OCI-LY7 (cell line): ENCODE results near the gene TMEM250. TPM values are rescaled to one million over a fixed set of nuclear protein-coding genes. Genes with fewer than 3 reads are reported as not detected.

ENCODE experiments used
- Bru-seq: library from RNA; stranded (reverse); fragments of 400-500 nt; gene quantifications from one replicate; lab custom pipeline; 2021; lab: Mats Ljungman, UMichigan
- BruChase-seq, 2 experiments: library from RNA; stranded (reverse); fragments of 400-500 nt; gene quantifications; one replicate each; lab custom pipeline; 2021; lab: Mats Ljungman, UMichigan
- BruUV-seq: library from RNA; stranded (reverse); fragments of 400-500 nt; replicated peaks from 2 replicates; lab custom pipeline; 2021; lab: Mats Ljungman, UMichigan
- CTCF ChIA-PET: fragments of 300-600 bp; sonication (Branson Sonifier 250); formaldehyde crosslinking; loops from one replicate; lab custom pipeline; 2022; ENCODE audit warnings: antibody characterized with exemption; ENCODE audit not compliant: unreplicated experiment; lab: Charles Lee
- POLR2A ChIA-PET: fragments of 300-600 bp; sonication (Branson Sonifier 250); formaldehyde crosslinking; loops from one replicate; lab custom pipeline; 2022; ENCODE audit warnings: antibody characterized with exemption; lab: Charles Lee
- DNase-seq: peaks from one replicate; pipeline ENCODE4 v3.0.0-alpha.2; 2015; ENCODE audit warnings: low spot score
- H2AFZ ChIP-seq: fragments of 200-600 bp; sonication (generic), shearing (Covaris generic); 2 replicates; pipeline ENCODE4 v1.6.1; 2014; ENCODE audit warnings: mild to moderate bottlenecking, antibody characterized with exemption, low read length, moderate library complexity
- H3K27ac ChIP-seq: fragments of 200-600 bp; sonication (generic); 2 replicates; pipeline ENCODE4 v1.5.1; 2014; ENCODE audit warnings: mixed run types, low read depth, mild to moderate bottlenecking, moderate library complexity, low read length, inconsistent platforms; ENCODE audit not compliant: poor library complexity, severe bottlenecking
- H3K36me3 ChIP-seq: fragments of 200-600 bp; sonication (generic); 2 replicates; pipeline ENCODE4 v1.6.1; 2014; ENCODE audit warnings: mild to moderate bottlenecking, antibody characterized with exemption, low read length, moderate library complexity, mixed read lengths; ENCODE audit not compliant: insufficient read depth
- H3K4me1 ChIP-seq: fragments of 200-600 bp; sonication (generic); 2 replicates; pipeline ENCODE4 v1.5.1; 2014; ENCODE audit warnings: mild to moderate bottlenecking, low read length; ENCODE audit not compliant: insufficient read depth, poor library complexity, severe bottlenecking
- H3K4me2 ChIP-seq: fragments of 200-600 bp; sonication (generic); 2 replicates; pipeline ENCODE4 v1.6.1; 2014; ENCODE audit warnings: mild to moderate bottlenecking, low read length
- H3K4me3 ChIP-seq: fragments of 200-600 bp; sonication (generic); 2 replicates; pipeline ENCODE4 v1.5.1; 2014; ENCODE audit warnings: mild to moderate bottlenecking, low read depth, low read length; ENCODE audit not compliant: poor library complexity, severe bottlenecking
- H3K79me2 ChIP-seq: fragments of 200-600 bp; sonication (generic); 2 replicates; pipeline ENCODE4 v1.6.1; 2016; ENCODE audit warnings: low read depth, mild to moderate bottlenecking, low read length, moderate library complexity, mixed read lengths; ENCODE audit not compliant: insufficient read depth
- H3K9me2 ChIP-seq: fragments of 200-600 bp; sonication (generic); 2 replicates; pipeline ENCODE4 v1.6.1; 2016; ENCODE audit warnings: mild to moderate bottlenecking, low read length, mixed read lengths; ENCODE audit not compliant: insufficient read depth
- H3K9me3 ChIP-seq: fragments of 200-600 bp; sonication (generic); 2 replicates; pipeline ENCODE4 v1.6.1; 2014; ENCODE audit warnings: mild to moderate bottlenecking, mixed run types, low read length, mixed read lengths
- H4K20me1 ChIP-seq: fragments of 200-600 bp; sonication (generic); 2 replicates; pipeline ENCODE4 v1.6.1; 2014; ENCODE audit warnings: mild to moderate bottlenecking, antibody characterized with exemption, low read length, moderate library complexity, mixed read lengths; ENCODE audit not compliant: insufficient read depth
- EZH2phosphoT487 ChIP-seq: fragments of 200-600 bp; sonication (generic); IDR thresholded peaks from 2 replicates; pipeline ENCODE4 v1.6.1; 2018; ENCODE audit warnings: low read depth, borderline replicate concordance, mild to moderate bottlenecking, mixed run types, antibody characterized with exemption, low read length, moderate library complexity, mixed read lengths
- intact Hi-C: fragments of 100-400 bp; cut with micrococcal nuclease; formaldehyde crosslinking; loops from one replicate; pipeline ENCODE4 v1.10.0; 2022; ENCODE audit not compliant: unreplicated experiment
- long read RNA-seq: library from polyadenylated mRNA; stranded (forward); transcript quantifications from one replicate; pipeline ENCODE4 v2.0.0, GENCODE V29; 2022
- total RNA-seq, 2 experiments: library from RNA; depleted of rRNA in 1 of 2; stranded (reverse); fragments of >200 nt in 1 of 2; shearing (Covaris generic) in 1 of 2; gene quantifications; 2 replicates each; pipeline ENCODE4 v1.2.3, GENCODE V29; 2014 to 2022
- TF ChIP-seq, protein P1 (sequence below): fragments of 200-600 bp; sonication (generic); conservative IDR thresholded peaks from 2 replicates; pipeline ENCODE4 v1.5.1; 2014; ENCODE audit warnings: mild to moderate bottlenecking, antibody characterized with exemption, low read length, moderate library complexity, mixed read lengths

TMEM250 gene, protein sequence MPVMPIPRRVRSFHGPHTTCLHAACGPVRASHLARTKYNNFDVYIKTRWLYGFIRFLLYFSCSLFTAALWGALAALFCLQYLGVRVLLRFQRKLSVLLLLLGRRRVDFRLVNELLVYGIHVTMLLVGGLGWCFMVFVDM
- 38.4 and 51.0 TPM in 2 replicates for total RNA-seq (2014; rRNA removed; shearing (Covaris generic))
- 50.5 and 53.8 TPM in 2 replicates for total RNA-seq (2022)
- percentile 65 among the genes with signal in this experiment for Bru-seq, nascent RNA
- percentile 78 among the genes with signal in this experiment for BruChase-seq, experiment 1, labeled RNA remaining after a 6-hour chase
- percentile 85 among the genes with signal in this experiment for BruChase-seq, experiment 2, labeled RNA remaining after a 2-hour chase
- long read RNA-seq, transcript TMEM250-201 (2 exons, 2,823 nt), result major isoform, 92 of 146 reads
- long read RNA-seq, transcript TMEM250-204 (3 exons, 1,981 nt), result minor isoform, 17 of 146 reads
- long read RNA-seq, partial matches to known transcripts, result 5 of 146 reads
- long read RNA-seq, other reads (novel, unspliced or antisense), result 31 of 146 reads

DNA sequence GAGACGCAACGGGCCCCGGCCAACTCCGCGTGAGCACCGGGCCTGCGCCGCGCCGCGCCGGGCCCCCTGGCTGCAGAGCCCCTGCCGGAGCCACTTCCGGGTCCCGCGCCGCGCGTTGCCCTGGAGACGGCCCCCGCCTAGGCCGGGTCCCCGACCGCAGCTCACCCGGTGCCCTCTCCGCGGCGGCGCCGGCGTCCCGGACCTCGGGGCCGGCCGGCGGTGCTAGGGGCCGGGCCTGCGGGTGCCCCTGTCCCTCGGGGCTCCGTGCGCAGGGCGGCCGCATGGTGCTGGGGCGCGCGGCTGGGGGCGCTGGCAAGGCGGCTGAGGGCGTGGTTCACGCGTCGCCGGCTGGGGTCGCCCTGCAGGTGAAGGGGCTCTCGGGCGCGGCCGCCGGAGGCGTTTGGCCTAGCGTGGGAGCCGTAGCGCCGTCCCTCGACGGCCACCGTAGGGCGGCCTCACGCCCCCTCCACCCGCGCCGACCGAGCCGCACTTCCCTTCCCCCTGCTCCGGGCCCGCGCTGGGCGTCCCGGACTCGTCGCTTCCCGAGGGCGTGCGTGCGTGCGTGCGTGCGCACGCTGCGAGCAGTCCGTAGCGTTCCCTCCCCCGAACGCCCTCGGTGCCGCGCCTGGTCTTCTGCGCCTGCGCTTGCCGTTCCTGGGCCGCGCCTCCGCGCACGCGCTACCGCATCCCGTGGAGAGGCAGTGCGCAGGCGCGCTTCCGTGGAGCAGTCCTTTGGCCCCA is at the start of gene TMEM250:
TMEM250 (minus strand) TSS at position 556 of the 741 bp plus-strand sequence. CDS start 1,975 bp downstream, outside the sequence.
- H3K9me2 ChIP-seq, result no peaks in the 10 kb centered on the region
- H3K9me3 ChIP-seq, result no peaks in the 10 kb centered on the region
- H3K4me2 ChIP-seq, result peak within 1 kb of the TSS; percentile 89
- ChIA-PET CTCF (no interaction called here), POLR2A (interaction anchor here (0.7 kb wide), 1 partner anchor 403 kb away, joined by 3 read pairs; no protein-coding TSS in a partner anchor)
- 0 out of 2 replicates have a peak within 1 kb of the TSS, but pooled peaks have one; percentile 22 for H2AFZ ChIP-seq
- H3K36me3 ChIP-seq, result peaks cover 23% of the 10 kb centered on the region
- H3K27ac ChIP-seq, result peak within 1 kb of the TSS; percentile 57
- no TSS peak for BruUV-seq
- TF ChIP-seq, protein P1, sequence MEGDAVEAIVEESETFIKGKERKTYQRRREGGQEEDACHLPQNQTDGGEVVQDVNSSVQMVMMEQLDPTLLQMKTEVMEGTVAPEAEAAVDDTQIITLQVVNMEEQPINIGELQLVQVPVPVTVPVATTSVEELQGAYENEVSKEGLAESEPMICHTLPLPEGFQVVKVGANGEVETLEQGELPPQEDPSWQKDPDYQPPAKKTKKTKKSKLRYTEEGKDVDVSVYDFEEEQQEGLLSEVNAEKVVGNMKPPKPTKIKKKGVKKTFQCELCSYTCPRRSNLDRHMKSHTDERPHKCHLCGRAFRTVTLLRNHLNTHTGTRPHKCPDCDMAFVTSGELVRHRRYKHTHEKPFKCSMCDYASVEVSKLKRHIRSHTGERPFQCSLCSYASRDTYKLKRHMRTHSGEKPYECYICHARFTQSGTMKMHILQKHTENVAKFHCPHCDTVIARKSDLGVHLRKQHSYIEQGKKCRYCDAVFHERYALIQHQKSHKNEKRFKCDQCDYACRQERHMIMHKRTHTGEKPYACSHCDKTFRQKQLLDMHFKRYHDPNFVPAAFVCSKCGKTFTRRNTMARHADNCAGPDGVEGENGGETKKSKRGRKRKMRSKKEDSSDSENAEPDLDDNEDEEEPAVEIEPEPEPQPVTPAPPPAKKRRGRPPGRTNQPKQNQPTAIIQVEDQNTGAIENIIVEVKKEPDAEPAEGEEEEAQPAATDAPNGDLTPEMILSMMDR, result no peak
- no peak for TF ChIP-seq EZH2phosphoT487
- H3K4me1 ChIP-seq, result peaks cover 17% of the 10 kb centered on the region
- DNase-seq, result peak; percentile 97
- H3K79me2 ChIP-seq, result peaks cover 18% of the 10 kb centered on the region; the same call in 1 of the 2 replicates
- H3K4me3 ChIP-seq, result peak within 1 kb of the TSS; percentile 80
- intact Hi-C loops, result loop anchor here (1.0 to 2.0 kb wide), 3 partner anchors 30 to 158 kb away; partner anchors contain the start of gene UBAC1
- H4K20me1 ChIP-seq, result no peaks in the 10 kb centered on the region

DNA sequence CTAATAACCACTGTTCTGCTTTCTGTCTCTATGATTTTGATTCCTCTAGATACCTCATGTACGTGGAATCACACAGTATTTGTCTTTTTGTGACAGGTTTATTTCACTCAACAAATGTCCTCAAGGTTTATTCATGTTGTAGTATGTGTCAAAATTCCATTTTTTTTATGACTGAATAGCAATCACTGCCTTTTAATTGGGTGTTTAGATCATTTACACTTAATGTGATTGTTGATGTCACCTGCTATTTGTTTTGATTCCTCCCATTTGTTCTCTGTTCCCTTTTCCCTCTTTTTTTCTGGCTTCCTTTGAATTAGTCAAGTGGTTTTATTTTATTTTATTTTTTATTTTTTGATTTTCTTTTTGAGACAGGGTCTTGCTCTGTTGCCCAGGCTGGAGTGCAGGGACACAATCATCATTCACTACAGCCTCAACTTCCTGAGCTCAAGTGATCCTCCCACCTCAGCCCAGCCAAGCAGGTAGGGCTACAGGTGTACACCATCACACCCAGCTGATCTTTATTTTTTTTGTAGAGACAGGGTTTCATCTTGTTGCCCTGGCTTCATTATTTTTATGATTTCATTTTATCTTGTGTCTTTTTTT is 44.7 kb upstream of the TMEM250 start:
- H2AFZ ChIP-seq, result no peak overlapping the region
- H3K79me2 ChIP-seq, result no peaks in the 10 kb centered on the region
- no peaks in the 10 kb centered on the region for H3K9me2 ChIP-seq
- ChIA-PET POLR2A (no interaction called here), CTCF (no interaction called here)
- TF ChIP-seq, protein P1, result no peak
- no peak for TF ChIP-seq EZH2phosphoT487
- no peak overlapping the region for H3K4me3 ChIP-seq
- intact Hi-C loops, result no loop called here
- no peaks in the 10 kb centered on the region for H3K36me3 ChIP-seq
- no peaks in the 10 kb centered on the region for H4K20me1 ChIP-seq
- H3K27ac ChIP-seq, result no peak overlapping the region
- no TSS peak for BruUV-seq
- DNase-seq, result no peak
- no peaks in the 10 kb centered on the region for H3K4me1 ChIP-seq
- no peak overlapping the region for H3K4me2 ChIP-seq
- H3K9me3 ChIP-seq, result no peaks in the 10 kb centered on the region
